ENCODE measurements around the gene C2CD2.

GRCh38 chr21:41876928-41877652, 76.7 kb downstream of the C2CD2 start:
- peak; percentile 40; the same call in 1 of the 2 replicates for TF ChIP-seq CTCF (IDR thresholded peaks at IDR 0.05; ENCODE audit: low read length)
- no peak for TF ChIP-seq EZH2 (IDR thresholded peaks at IDR 0.05; ENCODE audit: borderline replicate concordance, low read length)
